DMS114 treated with DMSO at 0.1 percent for 48 hours (cell line): ENCODE results near the gene TMCO4.
"Not testable (repeated sequence)": the region's sequence is repeated elsewhere in the genome, so short reads cannot be mapped to it uniquely, and the experiment has no call there.

Source experiments
- DNase-seq: peaks from one replicate; lab custom pipeline; 2025; ENCODE audit not compliant: unreplicated experiment; lab: John Stamatoyannopoulos, UW

The TMCO4 gene

GRCh38 chr1:19799230-19800075, at the start of gene TMCO4:
TMCO4 (minus strand) TSS chr1:19799916; CDS start chr1:19780758, 19,158 bp downstream.
- DNase-seq: no peak

GRCh38 chr1:19849307-19849706, 49.6 kb upstream of the TMCO4 start:
- not testable (repeated sequence) for DNase-seq

- not testable (repeated sequence) for DNase-seq
Observed at GRCh38 chr1:19847334-19847733, 47.6 kb upstream of the TMCO4 start.

GRCh38 chr1:19846338-19846737, 46.6 kb upstream of the TMCO4 start:
- DNase-seq: no peak

GRCh38 chr1:19845555-19845954, 45.8 kb upstream of the TMCO4 start:
- no peak for DNase-seq

GRCh38 chr1:19844731-19845495, 45.2 kb upstream of the TMCO4 start:
- no peak for DNase-seq

- no peak for DNase-seq
Observed at GRCh38 chr1:19840228-19840627, 40.5 kb upstream of the TMCO4 start.

GRCh38 chr1:19837866-19838265, 38.1 kb upstream of the TMCO4 start:
- no peak for DNase-seq

- no peak for DNase-seq
Observed at GRCh38 chr1:19835578-19835977, 35.9 kb upstream of the TMCO4 start.

GRCh38 chr1:19831441-19831840, 31.7 kb upstream of the TMCO4 start:
- no peak for DNase-seq

GRCh38 chr1:19828546-19828945, 28.8 kb upstream of the TMCO4 start:
- no peak for DNase-seq

GRCh38 chr1:19825298-19825697, 25.6 kb upstream of the TMCO4 start:
- no peak for DNase-seq

- DNase-seq: no peak
Observed at GRCh38 chr1:19824541-19824940, 24.8 kb upstream of the TMCO4 start.

- DNase-seq: no peak
Observed at GRCh38 chr1:19824036-19824435, 24.3 kb upstream of the TMCO4 start.

GRCh38 chr1:19819701-19820100, 20.0 kb upstream of the TMCO4 start:
- DNase-seq: no peak

- no peak for DNase-seq
Observed at GRCh38 chr1:19818324-19818723, 18.6 kb upstream of the TMCO4 start.

- DNase-seq: no peak
Observed at GRCh38 chr1:19817160-19817559, 17.4 kb upstream of the TMCO4 start.

- DNase-seq: not testable (repeated sequence)
Observed at GRCh38 chr1:19816737-19817086, 17.0 kb upstream of the TMCO4 start.

GRCh38 chr1:19815801-19816736, 16.4 kb upstream of the TMCO4 start:
- DNase-seq: no peak

- no peak for DNase-seq
Observed at GRCh38 chr1:19814681-19815503, 15.2 kb upstream of the TMCO4 start, which contains the start of gene RNF186. RNF186 (minus strand) TSS chr1:19815283; CDS start chr1:19815101, 182 bp downstream.
